HEK293 (cell line): ENCODE measurements around the gene IL17F.

ENCODE experiments used
- CTCF ChIA-PET: fragments of 350-600 bp; formaldehyde crosslinking; extraction: SDS; loops from one replicate; lab custom pipeline; 2021; ENCODE audit warnings: antibody characterized with exemption; lab: Yijun Ruan, JAX
- POLR2A ChIA-PET: fragments of 300-600 bp; formaldehyde crosslinking; extraction: SDS; loops from one replicate; lab custom pipeline; 2020; ENCODE audit warnings: antibody characterized with exemption, inconsistent platforms; lab: Yijun Ruan, JAX
- H3K27ac ChIP-seq: fragments of 200-500 bp; sonication (Bioruptor generic); 2 replicates; pipeline ENCODE4 v1.5.1; 2014; ENCODE audit warnings: low read depth, low read length, control low read depth, inconsistent platforms; ENCODE audit errors: extremely low read depth
- H3K36me3 ChIP-seq, 2 experiments: fragments of 200-500 bp in 1 of 2; sonication (Bioruptor generic) in 1 of 2; 1 replicate in 1 of 2; 2 replicates in 1 of 2; pipeline ENCODE4 v1.5.1; 2014 to 2017; ENCODE audit warnings: inconsistent platforms in 2 of 2, low read length in 2 of 2; ENCODE audit not compliant: control insufficient read depth in 2 of 2, insufficient read depth in 1 of 2
- H3K4me1 ChIP-seq: fragments of 200-500 bp; sonication (Bioruptor generic); 2 replicates; pipeline ENCODE4 v1.5.1; 2014; ENCODE audit warnings: mild to moderate bottlenecking, low read length, inconsistent platforms; ENCODE audit not compliant: control insufficient read depth, insufficient read depth
- H3K4me3 ChIP-seq: 2 replicates; pipeline ENCODE4 v1.5.1; 2011; ENCODE audit warnings: low read depth, mild to moderate bottlenecking, control low read depth, low read length, moderate library complexity
- H3K9me3 ChIP-seq: fragments of 200-500 bp; sonication (Bioruptor generic); 2 replicates; pipeline ENCODE4 v1.5.1; 2014; ENCODE audit warnings: low read depth, low read length, inconsistent platforms; ENCODE audit not compliant: control insufficient read depth, insufficient read depth
- SETDB1 ChIP-seq: IDR thresholded peaks from one replicate; pipeline ENCODE4 v1.6.1; 2017; ENCODE audit warnings: mild to moderate bottlenecking, low read length, moderate library complexity, mixed read lengths; ENCODE audit not compliant: insufficient read length
- SP2 ChIP-seq: fragments of 450-650 bp; formaldehyde crosslinking; IDR thresholded peaks from 2 replicates; pipeline ENCODE4 v1.5.1; 2016; ENCODE audit warnings: missing biosample characterization, missing genetic modification characterization
- TRIM28 ChIP-seq: IDR thresholded peaks from 2 replicates; pipeline ENCODE4 v1.6.1; 2011; ENCODE audit warnings: low read length, control low read depth, borderline replicate concordance
- YY1 ChIP-seq: fragments of 450-650 bp; formaldehyde crosslinking; IDR thresholded peaks from 2 replicates; pipeline ENCODE4 v1.5.1; 2018; ENCODE audit warnings: missing biosample characterization, missing genetic modification characterization
- ZFP3 ChIP-seq: fragments of 450-650 bp; formaldehyde crosslinking; IDR thresholded peaks from 2 replicates; pipeline ENCODE4 v1.5.1; 2016; ENCODE audit warnings: low read depth, missing biosample characterization, missing genetic modification characterization
- ZFP69B ChIP-seq: fragments of 450-650 bp; formaldehyde crosslinking; IDR thresholded peaks from 2 replicates; pipeline ENCODE4 v1.5.1; 2016; ENCODE audit warnings: missing biosample characterization, missing genetic modification characterization
- ZNF114 ChIP-seq: fragments of 450-650 bp; formaldehyde crosslinking; IDR thresholded peaks from 2 replicates; pipeline ENCODE4 v1.5.0; 2017; ENCODE audit warnings: missing biosample characterization, missing genetic modification characterization
- ZNF366 ChIP-seq: fragments of 450-650 bp; formaldehyde crosslinking; conservative IDR thresholded peaks from 2 replicates; pipeline ENCODE4 v1.5.1; 2016; ENCODE audit warnings: missing biosample characterization, missing genetic modification characterization
- ZNF48 ChIP-seq: fragments of 450-650 bp; formaldehyde crosslinking; IDR thresholded peaks from 2 replicates; pipeline ENCODE4 v1.5.1; 2016; ENCODE audit warnings: missing biosample characterization, missing genetic modification characterization
- ZNF514 ChIP-seq: fragments of 450-650 bp; formaldehyde crosslinking; IDR thresholded peaks from 2 replicates; pipeline ENCODE4 v1.5.1; 2016; ENCODE audit warnings: missing biosample characterization, missing genetic modification characterization
- ZNF549 ChIP-seq: fragments of 450-650 bp; IDR thresholded peaks from 2 replicates; pipeline ENCODE4 v1.5.1; 2018; ENCODE audit warnings: missing biosample characterization, missing genetic modification characterization, mild to moderate bottlenecking, inconsistent platforms, moderate library complexity
- ZNF629 ChIP-seq: fragments of 450-650 bp; formaldehyde crosslinking; IDR thresholded peaks from 2 replicates; pipeline ENCODE4 v1.5.1; 2017; ENCODE audit warnings: missing biosample characterization, missing genetic modification characterization
- ZNF791 ChIP-seq: fragments of 450-650 bp; formaldehyde crosslinking; IDR thresholded peaks from 2 replicates; pipeline ENCODE4 v1.5.1; 2016; ENCODE audit warnings: missing biosample characterization, missing genetic modification characterization
- ZSCAN23 ChIP-seq: fragments of 450-650 bp; formaldehyde crosslinking; IDR thresholded peaks from 2 replicates; pipeline ENCODE4 v1.5.1; 2016; ENCODE audit warnings: missing biosample characterization, missing genetic modification characterization
- ZSCAN30 ChIP-seq: fragments of 450-650 bp; IDR thresholded peaks from 2 replicates; pipeline ENCODE4 v1.5.1; 2018; ENCODE audit warnings: missing biosample characterization, mild to moderate bottlenecking, missing genetic modification characterization, moderate library complexity
- TF ChIP-seq, protein P1 (sequence below): fragments of 450-650 bp; formaldehyde crosslinking; IDR thresholded peaks from 2 replicates; pipeline ENCODE4 v1.5.1; 2016; ENCODE audit warnings: missing biosample characterization, missing genetic modification characterization, borderline replicate concordance
- TF ChIP-seq, protein P2 (sequence below): fragments of 450-650 bp; formaldehyde crosslinking; IDR thresholded peaks from 2 replicates; pipeline ENCODE4 v1.5.1; 2016; ENCODE audit warnings: missing biosample characterization, missing genetic modification characterization
- TF ChIP-seq, protein P3 (sequence below): fragments of 450-650 bp; formaldehyde crosslinking; IDR thresholded peaks from 2 replicates; pipeline ENCODE4 v1.5.1; 2016; ENCODE audit warnings: missing biosample characterization, missing genetic modification characterization
- TF ChIP-seq, protein P4 (sequence below): fragments of 450-650 bp; formaldehyde crosslinking; IDR thresholded peaks from 2 replicates; pipeline ENCODE4 v1.5.1; 2016; ENCODE audit warnings: missing biosample characterization, missing genetic modification characterization
- TF ChIP-seq, protein P5 (sequence below): sonication (generic); formaldehyde crosslinking; IDR thresholded peaks from 2 replicates; pipeline ENCODE4 v1.8.1; 2022; ENCODE audit warnings: mild to moderate bottlenecking, moderate library complexity, missing genetic modification reagents
- TF ChIP-seq, protein P6 (sequence below): fragments of 450-650 bp; formaldehyde crosslinking; IDR thresholded peaks from 2 replicates; pipeline ENCODE4 v1.5.1; 2016; ENCODE audit warnings: missing biosample characterization, missing genetic modification characterization
- TF ChIP-seq, protein P7 (sequence below): fragments of 450-650 bp; formaldehyde crosslinking; conservative IDR thresholded peaks from 2 replicates; pipeline ENCODE4 v1.5.1; 2016; ENCODE audit warnings: low read depth, missing biosample characterization, missing genetic modification characterization

IL17F gene

DNA sequence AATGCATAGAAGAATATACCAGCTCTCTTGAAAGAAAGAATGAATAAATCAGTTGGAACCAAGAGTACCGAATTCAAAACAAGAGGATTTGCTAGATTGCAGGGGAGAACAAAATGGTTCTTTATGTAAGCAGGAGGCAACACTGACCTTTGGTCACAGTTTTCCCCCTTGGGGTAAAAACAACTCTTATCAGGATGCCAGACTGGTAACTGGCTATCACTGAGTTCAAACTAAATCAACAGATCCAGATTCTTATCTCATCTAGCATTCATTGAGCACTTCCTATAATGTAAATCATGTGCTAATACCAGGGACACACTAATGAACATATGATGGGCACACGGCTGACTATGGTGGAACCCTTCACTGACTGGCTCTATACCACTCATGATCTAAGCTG lies 4.8 kb upstream of the IL17F start:
- no peak overlapping the region for H3K4me3 ChIP-seq
- no peaks in the 10 kb centered on the region for H3K36me3 ChIP-seq
- ChIA-PET CTCF (interaction anchor here (2.2 kb wide), 1 partner anchor 14 kb away, joined by 11 read pairs; no protein-coding TSS in a partner anchor), POLR2A (no interaction called here)
- TF ChIP-seq ZSCAN23 (tag by site-specific recombination) (no peak), ZNF366 (no peak), TRIM28 (no peak), SP2 (no peak), ZNF791 (no peak), ZNF549 (tag by site-specific recombination) (no peak), ZFP69B (tag by site-specific recombination) (no peak), ZFP3 (no peak)
- TF ChIP-seq, protein P1, sequence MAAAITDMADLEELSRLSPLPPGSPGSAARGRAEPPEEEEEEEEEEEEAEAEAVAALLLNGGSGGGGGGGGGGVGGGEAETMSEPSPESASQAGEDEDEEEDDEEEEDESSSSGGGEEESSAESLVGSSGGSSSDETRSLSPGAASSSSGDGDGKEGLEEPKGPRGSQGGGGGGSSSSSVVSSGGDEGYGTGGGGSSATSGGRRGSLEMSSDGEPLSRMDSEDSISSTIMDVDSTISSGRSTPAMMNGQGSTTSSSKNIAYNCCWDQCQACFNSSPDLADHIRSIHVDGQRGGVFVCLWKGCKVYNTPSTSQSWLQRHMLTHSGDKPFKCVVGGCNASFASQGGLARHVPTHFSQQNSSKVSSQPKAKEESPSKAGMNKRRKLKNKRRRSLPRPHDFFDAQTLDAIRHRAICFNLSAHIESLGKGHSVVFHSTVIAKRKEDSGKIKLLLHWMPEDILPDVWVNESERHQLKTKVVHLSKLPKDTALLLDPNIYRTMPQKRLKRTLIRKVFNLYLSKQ (tag by site-specific recombination) = no peak
- TF ChIP-seq, protein P2, sequence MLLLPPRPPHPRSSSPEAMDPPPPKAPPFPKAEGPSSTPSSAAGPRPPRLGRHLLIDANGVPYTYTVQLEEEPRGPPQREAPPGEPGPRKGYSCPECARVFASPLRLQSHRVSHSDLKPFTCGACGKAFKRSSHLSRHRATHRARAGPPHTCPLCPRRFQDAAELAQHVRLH = no peak
- TF ChIP-seq, protein P3, sequence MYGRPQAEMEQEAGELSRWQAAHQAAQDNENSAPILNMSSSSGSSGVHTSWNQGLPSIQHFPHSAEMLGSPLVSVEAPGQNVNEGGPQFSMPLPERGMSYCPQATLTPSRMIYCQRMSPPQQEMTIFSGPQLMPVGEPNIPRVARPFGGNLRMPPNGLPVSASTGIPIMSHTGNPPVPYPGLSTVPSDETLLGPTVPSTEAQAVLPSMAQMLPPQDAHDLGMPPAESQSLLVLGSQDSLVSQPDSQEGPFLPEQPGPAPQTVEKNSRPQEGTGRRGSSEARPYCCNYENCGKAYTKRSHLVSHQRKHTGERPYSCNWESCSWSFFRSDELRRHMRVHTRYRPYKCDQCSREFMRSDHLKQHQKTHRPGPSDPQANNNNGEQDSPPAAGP = no peak
- TF ChIP-seq, protein P4, sequence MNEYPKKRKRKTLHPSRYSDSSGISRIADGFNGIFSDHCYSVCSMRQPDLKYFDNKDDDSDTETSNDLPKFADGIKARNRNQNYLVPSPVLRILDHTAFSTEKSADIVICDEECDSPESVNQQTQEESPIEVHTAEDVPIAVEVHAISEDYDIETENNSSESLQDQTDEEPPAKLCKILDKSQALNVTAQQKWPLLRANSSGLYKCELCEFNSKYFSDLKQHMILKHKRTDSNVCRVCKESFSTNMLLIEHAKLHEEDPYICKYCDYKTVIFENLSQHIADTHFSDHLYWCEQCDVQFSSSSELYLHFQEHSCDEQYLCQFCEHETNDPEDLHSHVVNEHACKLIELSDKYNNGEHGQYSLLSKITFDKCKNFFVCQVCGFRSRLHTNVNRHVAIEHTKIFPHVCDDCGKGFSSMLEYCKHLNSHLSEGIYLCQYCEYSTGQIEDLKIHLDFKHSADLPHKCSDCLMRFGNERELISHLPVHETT (tag by site-specific recombination) = no peak
- TF ChIP-seq, protein P5, sequence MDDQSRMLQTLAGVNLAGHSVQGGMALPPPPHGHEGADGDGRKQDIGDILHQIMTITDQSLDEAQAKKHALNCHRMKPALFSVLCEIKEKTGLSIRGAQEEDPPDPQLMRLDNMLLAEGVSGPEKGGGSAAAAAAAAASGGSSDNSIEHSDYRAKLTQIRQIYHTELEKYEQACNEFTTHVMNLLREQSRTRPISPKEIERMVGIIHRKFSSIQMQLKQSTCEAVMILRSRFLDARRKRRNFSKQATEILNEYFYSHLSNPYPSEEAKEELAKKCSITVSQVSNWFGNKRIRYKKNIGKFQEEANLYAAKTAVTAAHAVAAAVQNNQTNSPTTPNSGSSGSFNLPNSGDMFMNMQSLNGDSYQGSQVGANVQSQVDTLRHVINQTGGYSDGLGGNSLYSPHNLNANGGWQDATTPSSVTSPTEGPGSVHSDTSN (CRISPR knock-in tag) = no peak
- H3K9me3 ChIP-seq = no peaks in the 10 kb centered on the region
- H3K4me1 ChIP-seq = peaks cover 5% of the 10 kb centered on the region
- H3K27ac ChIP-seq = no peak overlapping the region

DNA sequence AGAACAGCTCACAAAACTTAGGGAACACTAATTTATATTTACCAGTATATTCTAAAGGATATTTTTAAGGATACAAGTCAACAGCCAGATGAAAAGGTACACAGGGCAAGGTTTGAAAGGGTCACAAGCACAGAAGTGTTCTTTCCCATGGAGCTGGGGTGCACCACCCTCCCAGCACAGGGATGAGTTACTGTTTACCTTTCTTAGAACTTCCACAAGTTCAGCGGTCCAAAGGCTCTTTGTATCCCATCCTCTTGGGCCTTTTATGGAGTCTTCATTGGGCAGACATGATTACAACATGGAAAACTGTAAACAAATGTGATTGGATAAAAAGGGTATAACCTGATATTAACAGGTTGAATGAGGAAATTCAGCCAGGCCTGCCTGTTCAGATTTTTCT lies 1.1 kb upstream of the IL17F start:
- Histone ChIP-seq H3K9me3 (no peaks in the 10 kb centered on the region), H3K4me1 (peaks cover 22% of the 10 kb centered on the region), H3K36me3 (no peaks in the 10 kb centered on the region), H3K4me3 (no peak overlapping the region), H3K27ac (no peak overlapping the region)
- ChIA-PET CTCF (interaction anchor here (0.6 to 0.8 kb wide), 2 partner anchors 18 to 41 kb away, joined by 3 to 4 read pairs; no protein-coding TSS in a partner anchor), POLR2A (no interaction called here)
- TF ChIP-seq YY1 (tag by site-specific recombination) (no peak), ZNF514 (tag by site-specific recombination) (no peak), SETDB1 (no peak), ZNF114 (tag by site-specific recombination) (no peak), ZNF48 (tag by site-specific recombination) (no peak), ZNF629 (tag by site-specific recombination) (no peak), ZSCAN30 (tag by site-specific recombination) (no peak)
- TF ChIP-seq, protein P6, sequence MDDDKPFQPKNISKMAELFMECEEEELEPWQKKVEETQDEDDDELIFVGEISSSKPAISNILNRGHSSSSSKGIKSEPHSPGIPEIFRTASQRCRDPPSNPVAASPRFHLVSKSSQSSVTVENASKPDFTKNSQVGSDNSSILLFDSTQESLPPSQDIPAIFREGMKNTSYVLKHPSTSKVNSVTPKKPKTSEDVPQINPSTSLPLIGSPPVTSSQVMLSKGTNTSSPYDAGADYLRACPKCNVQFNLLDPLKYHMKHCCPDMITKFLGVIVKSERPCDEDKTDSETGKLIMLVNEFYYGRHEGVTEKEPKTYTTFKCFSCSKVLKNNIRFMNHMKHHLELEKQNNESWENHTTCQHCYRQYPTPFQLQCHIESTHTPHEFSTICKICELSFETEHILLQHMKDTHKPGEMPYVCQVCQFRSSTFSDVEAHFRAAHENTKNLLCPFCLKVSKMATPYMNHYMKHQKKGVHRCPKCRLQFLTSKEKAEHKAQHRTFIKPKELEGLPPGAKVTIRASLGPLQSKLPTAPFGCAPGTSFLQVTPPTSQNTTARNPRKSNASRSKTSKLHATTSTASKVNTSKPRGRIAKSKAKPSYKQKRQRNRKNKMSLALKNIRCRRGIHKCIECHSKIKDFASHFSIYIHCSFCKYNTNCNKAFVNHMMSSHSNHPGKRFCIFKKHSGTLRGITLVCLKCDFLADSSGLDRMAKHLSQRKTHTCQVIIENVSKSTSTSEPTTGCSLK (tag by site-specific recombination) = no peak
- TF ChIP-seq, protein P7, sequence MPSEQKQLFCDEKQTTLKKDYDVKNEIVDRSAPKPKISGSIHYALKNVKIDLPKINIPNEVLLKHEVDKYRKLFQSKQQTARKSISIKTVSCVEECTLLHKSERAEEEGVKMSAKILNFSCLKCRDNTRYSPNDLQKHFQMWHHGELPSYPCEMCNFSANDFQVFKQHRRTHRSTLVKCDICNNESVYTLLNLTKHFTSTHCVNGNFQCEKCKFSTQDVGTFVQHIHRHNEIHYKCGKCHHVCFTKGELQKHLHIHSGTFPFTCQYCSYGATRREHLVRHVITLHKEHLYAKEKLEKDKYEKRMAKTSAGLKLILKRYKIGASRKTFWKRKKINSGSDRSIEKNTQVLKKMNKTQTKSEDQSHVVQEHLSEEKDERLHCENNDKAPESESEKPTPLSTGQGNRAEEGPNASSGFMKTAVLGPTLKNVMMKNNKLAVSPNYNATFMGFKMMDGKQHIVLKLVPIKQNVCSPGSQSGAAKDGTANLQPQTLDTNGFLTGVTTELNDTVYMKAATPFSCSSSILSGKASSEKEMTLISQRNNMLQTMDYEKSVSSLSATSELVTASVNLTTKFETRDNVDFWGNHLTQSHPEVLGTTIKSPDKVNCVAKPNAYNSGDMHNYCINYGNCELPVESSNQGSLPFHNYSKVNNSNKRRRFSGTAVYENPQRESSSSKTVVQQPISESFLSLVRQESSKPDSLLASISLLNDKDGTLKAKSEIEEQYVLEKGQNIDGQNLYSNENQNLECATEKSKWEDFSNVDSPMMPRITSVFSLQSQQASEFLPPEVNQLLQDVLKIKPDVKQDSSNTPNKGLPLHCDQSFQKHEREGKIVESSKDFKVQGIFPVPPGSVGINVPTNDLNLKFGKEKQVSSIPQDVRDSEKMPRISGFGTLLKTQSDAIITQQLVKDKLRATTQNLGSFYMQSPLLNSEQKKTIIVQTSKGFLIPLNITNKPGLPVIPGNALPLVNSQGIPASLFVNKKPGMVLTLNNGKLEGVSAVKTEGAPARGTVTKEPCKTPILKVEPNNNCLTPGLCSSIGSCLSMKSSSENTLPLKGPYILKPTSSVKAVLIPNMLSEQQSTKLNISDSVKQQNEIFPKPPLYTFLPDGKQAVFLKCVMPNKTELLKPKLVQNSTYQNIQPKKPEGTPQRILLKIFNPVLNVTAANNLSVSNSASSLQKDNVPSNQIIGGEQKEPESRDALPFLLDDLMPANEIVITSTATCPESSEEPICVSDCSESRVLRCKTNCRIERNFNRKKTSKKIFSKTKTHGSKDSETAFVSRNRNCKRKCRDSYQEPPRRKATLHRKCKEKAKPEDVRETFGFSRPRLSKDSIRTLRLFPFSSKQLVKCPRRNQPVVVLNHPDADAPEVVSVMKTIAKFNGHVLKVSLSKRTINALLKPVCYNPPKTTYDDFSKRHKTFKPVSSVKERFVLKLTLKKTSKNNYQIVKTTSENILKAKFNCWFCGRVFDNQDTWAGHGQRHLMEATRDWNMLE (tag by site-specific recombination) = no peak
